Neural progenitor cell (in vitro differentiated cells): ENCODE results near the gene BLOC1S3. TPM values are rescaled to one million over a fixed set of nuclear protein-coding genes. Genes with fewer than 3 reads are reported as not detected.
A peak's percentile ranks its signal among the peaks of the same experiment; 100 is the strongest.

Experiments
- DNase-seq: peaks from one replicate; pipeline ENCODE4 v3.0.0-alpha.2; 2016; ENCODE audit warnings: low spot score
- H2AFZ ChIP-seq: fragments of 200-600 bp; sonication (generic); replicated peaks from 2 replicates; pipeline ENCODE4 v1.6.1; 2016; ENCODE audit warnings: antibody characterized with exemption
- H3F3A ChIP-seq: fragments of 200-600 bp; sonication (generic); 2 replicates; pipeline ENCODE4 v1.6.1; 2016; ENCODE audit warnings: antibody characterized with exemption, low read depth
- H3K27ac ChIP-seq: fragments of 200-600 bp; sonication (generic); 2 replicates; pipeline ENCODE4 v1.5.1; 2016; ENCODE audit warnings: mild to moderate bottlenecking
- H3K27me3 ChIP-seq: fragments of 200-600 bp; sonication (generic); 2 replicates; pipeline ENCODE4 v1.6.1; 2016; ENCODE audit warnings: mild to moderate bottlenecking, moderate library complexity
- H3K36me3 ChIP-seq: fragments of 200-600 bp; sonication (generic); 2 replicates; pipeline ENCODE4 v1.5.1; 2016
- H3K4me1 ChIP-seq: fragments of 200-600 bp; sonication (generic); 2 replicates; pipeline ENCODE4 v1.6.1; 2016; ENCODE audit warnings: mixed run types
- H3K4me2 ChIP-seq: fragments of 200-600 bp; sonication (generic); 2 replicates; pipeline ENCODE4 v1.6.1; 2016
- H3K4me3 ChIP-seq: fragments of 200-600 bp; sonication (generic); 2 replicates; pipeline ENCODE4 v1.5.1; 2016
- H3K79me2 ChIP-seq: fragments of 200-600 bp; sonication (generic); 2 replicates; pipeline ENCODE4 v1.6.1; 2016; ENCODE audit warnings: low read depth
- H3K9ac ChIP-seq: fragments of 200-600 bp; sonication (generic); 2 replicates; pipeline ENCODE4 v1.6.1; 2016
- H3K9me3 ChIP-seq: fragments of 200-600 bp; sonication (generic); 2 replicates; pipeline ENCODE4 v1.5.1; 2016; ENCODE audit warnings: low read depth
- H4K20me1 ChIP-seq: fragments of 200-600 bp; sonication (generic); 2 replicates; pipeline ENCODE4 v1.6.1; 2016; ENCODE audit warnings: low read depth
- H3K27ac Mint-ChIP-seq: 3 replicates; pipeline ENCODE4 v1.8.0; 2021; ENCODE audit warnings: mixed read lengths
- H3K27me3 Mint-ChIP-seq: 2 replicates; pipeline ENCODE4 v1.8.0; 2022; ENCODE audit warnings: low read depth, mild to moderate bottlenecking, inconsistent platforms, moderate library complexity, mixed read lengths; ENCODE audit not compliant: insufficient read depth
- H3K36me3 Mint-ChIP-seq: 3 replicates; pipeline ENCODE4 v1.8.0; 2021; ENCODE audit warnings: mixed read lengths
- H3K4me1 Mint-ChIP-seq: 3 replicates; pipeline ENCODE4 v1.8.0; 2021; ENCODE audit warnings: mixed read lengths
- H3K4me3 Mint-ChIP-seq: 3 replicates; pipeline ENCODE4 v1.8.0; 2021; ENCODE audit warnings: mild to moderate bottlenecking, moderate library complexity, mixed read lengths
- H3K9me3 Mint-ChIP-seq: 3 replicates; pipeline ENCODE4 v1.8.0; 2020; ENCODE audit warnings: mixed read lengths
- CTCF ChIP-seq: fragments of 200-600 bp; sonication (generic); IDR thresholded peaks from 2 replicates; pipeline ENCODE4 v1.5.1; 2017; ENCODE audit warnings: antibody characterized with exemption, mild to moderate bottlenecking
- EZH2 ChIP-seq: fragments of 200-600 bp; sonication (generic); IDR thresholded peaks from 2 replicates; pipeline ENCODE4 v1.6.1; 2017; ENCODE audit warnings: antibody characterized with exemption, mild to moderate bottlenecking, moderate library complexity
- EZH2phosphoT487 ChIP-seq: fragments of 200-600 bp; sonication (generic); IDR thresholded peaks from 2 replicates; pipeline ENCODE4 v1.6.1; 2017; ENCODE audit warnings: antibody characterized with exemption
- total RNA-seq: library from RNA; depleted of rRNA; stranded (reverse); fragments of >200 nt; gene quantifications from 2 replicates; pipeline ENCODE4 v1.2.3, GENCODE V29; 2015; ENCODE audit warnings: low replicate concordance

Gene BLOC1S3
- total RNA-seq, 1 donor from 2014 or later, result 2.0 TPM

GRCh38 chr19:45213031-45213430 lies 34.4 kb downstream of the BLOC1S3 start:
- H3K4me1 Mint-ChIP-seq, result peaks cover 13% of the 10 kb centered on the region
- no peak for DNase-seq
- Histone ChIP-seq H3K27ac (no peak overlapping the region), H3K79me2 (no peaks in the 10 kb centered on the region), H3K4me2 (no peak overlapping the region), H3K9ac (no peak overlapping the region), H3K27me3 (peaks cover 52% of the 10 kb centered on the region), H4K20me1 (peaks cover 13% of the 10 kb centered on the region), H3K36me3 (no peaks in the 10 kb centered on the region), H3K4me1 (no peaks in the 10 kb centered on the region), H2AFZ (no peak overlapping the region), H3K4me3 (no peak overlapping the region), H3K9me3 (no peaks in the 10 kb centered on the region), H3F3A (no peaks in the 10 kb centered on the region)
- no peak overlapping the region for H3K27ac Mint-ChIP-seq
- H3K36me3 Mint-ChIP-seq, result no peaks in the 10 kb centered on the region
- H3K27me3 Mint-ChIP-seq, result peaks cover 24% of the 10 kb centered on the region
- no peak for TF ChIP-seq EZH2phosphoT487
- H3K4me3 Mint-ChIP-seq, result no peak overlapping the region
- no peaks in the 10 kb centered on the region for H3K9me3 Mint-ChIP-seq

DNA sequence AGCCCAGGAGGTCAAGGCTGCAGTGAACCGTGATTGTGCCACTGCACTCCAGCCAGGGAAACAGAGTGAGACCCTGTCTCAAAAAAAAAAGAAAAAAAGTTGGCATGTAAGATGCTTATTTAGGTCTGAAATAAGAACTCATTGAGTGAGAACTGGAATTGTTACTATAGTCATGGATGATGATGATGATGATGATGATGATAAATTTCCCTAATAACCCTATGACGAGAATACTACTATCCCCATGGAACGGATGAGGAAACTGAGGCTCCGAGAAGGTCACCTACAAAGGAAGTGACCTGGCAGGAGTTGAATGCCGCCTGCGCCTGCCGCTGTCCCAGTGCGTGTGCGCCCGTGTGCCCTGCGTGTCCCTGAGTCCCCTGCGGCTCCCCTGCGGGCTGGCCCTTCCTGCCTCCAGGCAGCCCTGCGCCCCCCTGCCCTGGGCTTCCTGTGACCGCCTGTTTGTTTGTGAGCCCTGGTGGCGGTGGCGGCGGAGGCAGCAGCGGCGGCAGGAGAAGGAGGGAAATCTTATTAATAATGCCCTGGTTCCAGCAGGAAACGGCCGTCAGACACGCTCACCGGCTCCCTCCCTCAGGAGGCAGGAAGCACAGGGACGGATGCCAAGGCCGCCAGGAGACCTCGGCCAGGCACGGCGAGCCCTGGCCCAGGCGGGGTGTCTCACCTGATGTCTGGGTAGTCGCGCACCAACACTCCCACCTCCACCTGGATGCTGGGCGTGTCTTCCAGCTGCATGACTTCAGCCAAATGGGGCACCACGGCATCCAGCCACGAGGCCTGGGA lies 37.0 kb downstream of the BLOC1S3 start:
- Mint-ChIP-seq H3K27ac (no peak overlapping the region), H3K36me3 (no peaks in the 10 kb centered on the region), H3K4me1 (peaks cover 16% of the 10 kb centered on the region), H3K27me3 (peaks cover 39% of the 10 kb centered on the region), H3K9me3 (no peaks in the 10 kb centered on the region), H3K4me3 (peak overlapping the region; percentile 43)
- no peaks in the 10 kb centered on the region for H3K4me1 ChIP-seq
- H4K20me1 ChIP-seq, result peaks cover 13% of the 10 kb centered on the region
- no peaks in the 10 kb centered on the region for H3K36me3 ChIP-seq
- peak overlapping the region; percentile 61 for H3K4me2 ChIP-seq
- peaks cover 78% of the 10 kb centered on the region for H3K27me3 ChIP-seq
- TF ChIP-seq EZH2phosphoT487 (no peak), CTCF (no peak), EZH2 (peak; percentile 71)
- H3K9me3 ChIP-seq, result no peaks in the 10 kb centered on the region
- H3F3A ChIP-seq, result no peaks in the 10 kb centered on the region
- no peaks in the 10 kb centered on the region for H3K79me2 ChIP-seq
- DNase-seq, result peak; percentile 47
- no peak overlapping the region for H3K9ac ChIP-seq
- peak overlapping the region; percentile 34 for H3K4me3 ChIP-seq
- H2AFZ ChIP-seq, result peak overlapping the region; percentile 46
- no peak overlapping the region for H3K27ac ChIP-seq

- no peak for DNase-seq
- H3K9ac ChIP-seq, result no peak overlapping the region
- H3K4me3 ChIP-seq, result no peak overlapping the region
- H3K27me3 ChIP-seq, result peaks cover 88% of the 10 kb centered on the region
- H3K79me2 ChIP-seq, result no peaks in the 10 kb centered on the region
- Mint-ChIP-seq H3K27ac (no peak overlapping the region), H3K4me3 (peak overlapping the region; percentile 68), H3K27me3 (peaks cover 39% of the 10 kb centered on the region), H3K9me3 (no peaks in the 10 kb centered on the region), H3K4me1 (peaks cover 12% of the 10 kb centered on the region), H3K36me3 (no peaks in the 10 kb centered on the region)
- no peaks in the 10 kb centered on the region for H3K9me3 ChIP-seq
- H2AFZ ChIP-seq, result no peak overlapping the region
- TF ChIP-seq EZH2phosphoT487 (no peak), EZH2 (no peak), CTCF (no peak)
- H3K27ac ChIP-seq, result no peak overlapping the region
- peaks cover 13% of the 10 kb centered on the region for H4K20me1 ChIP-seq
- no peaks in the 10 kb centered on the region for H3K36me3 ChIP-seq
- H3K4me1 ChIP-seq, result no peaks in the 10 kb centered on the region
- no peak overlapping the region for H3K4me2 ChIP-seq
- H3F3A ChIP-seq, result no peaks in the 10 kb centered on the region
Observed at GRCh38 chr19:45216667-45217066, 38.1 kb downstream of the BLOC1S3 start.
